PC-9 (cell line): Measurements from ENCODE around the gene GPSM1. TPM values are rescaled to one million over a fixed set of nuclear protein-coding genes. Genes with fewer than 3 reads are reported as not detected.

ENCODE experiments used
- BruUV-seq: library from RNA; stranded (reverse); fragments of 400-500 nt; replicated peaks from 2 replicates; lab custom pipeline; 2021; lab: Mats Ljungman, UMichigan
- CTCF ChIA-PET: fragments of 300-600 bp; sonication (Branson Sonifier 250); formaldehyde crosslinking; loops from one replicate; lab custom pipeline; 2022; ENCODE audit warnings: antibody characterized with exemption; lab: Charles Lee
- POLR2A ChIA-PET: fragments of 300-600 bp; sonication (Branson Sonifier 250); formaldehyde crosslinking; loops from one replicate; lab custom pipeline; 2022; ENCODE audit warnings: antibody characterized with exemption; ENCODE audit not compliant: unreplicated experiment; lab: Charles Lee
- DNase-seq, 2 experiments: peaks; one replicate each; pipeline versions ENCODE4 v3.0.0 to v3.0.0-alpha.2; 2015 to 2022; ENCODE audit warnings: mixed read lengths in 1 of 2
- H2AFZ ChIP-seq: fragments of 200-600 bp; sonication (generic); 2 replicates; pipeline ENCODE4 v1.8.1; 2017; ENCODE audit warnings: antibody characterized with exemption
- H3F3A ChIP-seq: fragments of 200-600 bp; sonication (generic); 2 replicates; pipeline ENCODE4 v1.8.1; 2017; ENCODE audit warnings: antibody characterized with exemption, mild to moderate bottlenecking, low read depth; ENCODE audit not compliant: insufficient read depth
- H3K27ac ChIP-seq: fragments of 200-600 bp; sonication (generic); 2 replicates; pipeline ENCODE4 v1.6.1; 2016; ENCODE audit warnings: mixed run types
- H3K27me3 ChIP-seq: fragments of 200-600 bp; sonication (generic); 2 replicates; pipeline ENCODE4 v1.6.1; 2016; ENCODE audit warnings: low read depth, mixed run types; ENCODE audit not compliant: insufficient read depth
- H3K36me3 ChIP-seq: fragments of 200-600 bp; sonication (generic); 2 replicates; pipeline ENCODE4 v1.6.1; 2016; ENCODE audit warnings: low read depth, mixed run types
- H3K4me1 ChIP-seq: fragments of 200-600 bp; sonication (generic); replicated peaks from 2 replicates; pipeline ENCODE4 v1.6.1; 2016; ENCODE audit warnings: mixed run types; ENCODE audit not compliant: insufficient read depth
- H3K4me2 ChIP-seq: fragments of 200-600 bp; sonication (generic); 2 replicates; pipeline ENCODE4 v1.6.1; 2017; ENCODE audit warnings: mixed run types
- H3K4me3 ChIP-seq: fragments of 200-600 bp; sonication (generic); 2 replicates; pipeline ENCODE4 v1.6.1; 2016; ENCODE audit warnings: mixed run types
- H3K79me2 ChIP-seq: fragments of 200-600 bp; sonication (generic); 2 replicates; pipeline ENCODE4 v1.6.1; 2017; ENCODE audit warnings: low read depth, mixed run types
- H3K9me2 ChIP-seq: fragments of 200-600 bp; sonication (generic); 2 replicates; pipeline ENCODE4 v1.8.1; 2017; ENCODE audit warnings: mild to moderate bottlenecking; ENCODE audit not compliant: insufficient read depth
- H3K9me3 ChIP-seq: fragments of 200-600 bp; sonication (generic); 2 replicates; pipeline ENCODE4 v1.8.1; 2016; ENCODE audit warnings: low read depth; ENCODE audit not compliant: insufficient read depth
- H4K20me1 ChIP-seq: fragments of 200-600 bp; sonication (generic); 2 replicates; pipeline ENCODE4 v1.8.1; 2017; ENCODE audit not compliant: insufficient read depth
- EZH2 ChIP-seq: fragments of 200-600 bp; sonication (generic); IDR thresholded peaks from 2 replicates; pipeline ENCODE4 v1.8.0; 2017; ENCODE audit warnings: antibody characterized with exemption, low read depth
- intact Hi-C: fragments of 100-400 bp; cut with micrococcal nuclease; formaldehyde crosslinking; loops from one replicate; pipeline ENCODE4 v1.10.0; 2022; ENCODE audit not compliant: unreplicated experiment
- total RNA-seq: library from RNA; stranded (reverse); gene quantifications from 2 replicates; pipeline ENCODE4 v1.2.3, GENCODE V29; 2021
- TF ChIP-seq, protein P1 (sequence below): fragments of 200-600 bp; sonication (generic); conservative IDR thresholded peaks from 2 replicates; pipeline ENCODE4 v1.6.1; 2017; ENCODE audit warnings: mixed run types, antibody characterized with exemption, mild to moderate bottlenecking, moderate library complexity

Gene GPSM1
- total RNA-seq, 1 experiment from 2014 or later: 5.5 TPM

DNA sequence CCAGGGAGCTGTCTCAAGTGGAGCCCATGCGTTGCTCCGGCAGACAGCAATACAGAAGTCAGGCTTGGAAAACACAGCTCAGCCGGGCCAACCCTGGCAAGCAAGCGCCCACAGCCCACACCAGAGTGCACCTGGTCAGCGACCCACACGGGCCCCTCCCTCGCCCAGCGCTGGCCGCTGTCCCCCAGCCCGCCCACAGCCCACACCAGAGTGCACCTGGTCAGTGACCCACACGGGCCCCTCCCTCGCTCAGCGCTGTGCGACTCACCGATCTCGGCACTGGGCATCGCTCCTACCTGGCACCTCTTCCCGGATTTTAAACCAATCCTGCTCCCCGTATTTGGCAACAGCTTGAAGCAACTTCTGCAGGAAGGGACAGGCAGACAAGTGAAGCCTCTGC is 59.9 kb downstream of the GPSM1 start:
- TF ChIP-seq, protein P1, sequence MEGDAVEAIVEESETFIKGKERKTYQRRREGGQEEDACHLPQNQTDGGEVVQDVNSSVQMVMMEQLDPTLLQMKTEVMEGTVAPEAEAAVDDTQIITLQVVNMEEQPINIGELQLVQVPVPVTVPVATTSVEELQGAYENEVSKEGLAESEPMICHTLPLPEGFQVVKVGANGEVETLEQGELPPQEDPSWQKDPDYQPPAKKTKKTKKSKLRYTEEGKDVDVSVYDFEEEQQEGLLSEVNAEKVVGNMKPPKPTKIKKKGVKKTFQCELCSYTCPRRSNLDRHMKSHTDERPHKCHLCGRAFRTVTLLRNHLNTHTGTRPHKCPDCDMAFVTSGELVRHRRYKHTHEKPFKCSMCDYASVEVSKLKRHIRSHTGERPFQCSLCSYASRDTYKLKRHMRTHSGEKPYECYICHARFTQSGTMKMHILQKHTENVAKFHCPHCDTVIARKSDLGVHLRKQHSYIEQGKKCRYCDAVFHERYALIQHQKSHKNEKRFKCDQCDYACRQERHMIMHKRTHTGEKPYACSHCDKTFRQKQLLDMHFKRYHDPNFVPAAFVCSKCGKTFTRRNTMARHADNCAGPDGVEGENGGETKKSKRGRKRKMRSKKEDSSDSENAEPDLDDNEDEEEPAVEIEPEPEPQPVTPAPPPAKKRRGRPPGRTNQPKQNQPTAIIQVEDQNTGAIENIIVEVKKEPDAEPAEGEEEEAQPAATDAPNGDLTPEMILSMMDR: no peak
- TF ChIP-seq EZH2: no peak
- Histone ChIP-seq H3F3A (no peaks in the 10 kb centered on the region), H4K20me1 (no peaks in the 10 kb centered on the region; the same call in 1 of the 2 replicates), H3K27ac (no peak overlapping the region), H3K4me1 (no peaks in the 10 kb centered on the region), H3K4me2 (no peak overlapping the region), H2AFZ (no peak overlapping the region), H3K36me3 (no peaks in the 10 kb centered on the region; the same call in 1 of the 2 replicates), H3K9me2 (no peaks in the 10 kb centered on the region), H3K9me3 (no peaks in the 10 kb centered on the region), H3K79me2 (no peaks in the 10 kb centered on the region), H3K27me3 (no peaks in the 10 kb centered on the region), H3K4me3 (no peak overlapping the region)
- POLR2A ChIA-PET: no interaction called here
- no peak for DNase-seq
- CTCF ChIA-PET: no interaction called here
- intact Hi-C loops: no loop called here
- BruUV-seq: no TSS peak

DNA sequence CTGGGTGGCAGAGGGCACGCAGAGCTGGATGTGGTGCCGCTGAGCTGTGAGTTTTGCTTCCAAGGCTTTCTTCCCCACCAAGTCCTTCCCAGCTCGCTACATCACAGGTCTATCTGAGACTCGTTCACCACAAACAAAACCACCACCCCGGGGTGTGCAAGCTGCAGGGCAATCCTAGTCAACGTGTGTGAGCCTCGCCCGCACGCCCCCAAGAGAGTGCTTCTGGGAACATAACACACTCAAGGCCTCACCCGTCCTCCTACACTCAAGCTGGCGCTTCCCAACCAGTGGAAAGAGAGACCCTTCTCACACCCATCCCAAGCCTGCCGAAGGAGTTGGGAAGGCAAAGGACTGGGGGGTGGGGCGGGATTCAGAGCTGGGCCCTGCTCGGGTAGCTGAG is 62.1 kb downstream of the GPSM1 start:
- CTCF ChIA-PET: no interaction called here
- H3K36me3 ChIP-seq: peaks cover 9% of the 10 kb centered on the region; the same call in 1 of the 2 replicates
- H4K20me1 ChIP-seq: no peaks in the 10 kb centered on the region; the same call in 1 of the 2 replicates
- no peak overlapping the region for H3K27ac ChIP-seq
- DNase-seq: no peak
- H3K9me2 ChIP-seq: no peaks in the 10 kb centered on the region
- no TSS peak for BruUV-seq
- H3K4me2 ChIP-seq: no peak overlapping the region
- H3K4me1 ChIP-seq: no peaks in the 10 kb centered on the region
- no peak for TF ChIP-seq EZH2
- TF ChIP-seq, protein P1: no peak
- H2AFZ ChIP-seq: no peak overlapping the region
- H3F3A ChIP-seq: no peaks in the 10 kb centered on the region
- POLR2A ChIA-PET: no interaction called here
- intact Hi-C loops: no loop called here
- H3K4me3 ChIP-seq: no peak overlapping the region
- H3K79me2 ChIP-seq: no peaks in the 10 kb centered on the region
- H3K27me3 ChIP-seq: no peaks in the 10 kb centered on the region
- H3K9me3 ChIP-seq: no peaks in the 10 kb centered on the region

DNA sequence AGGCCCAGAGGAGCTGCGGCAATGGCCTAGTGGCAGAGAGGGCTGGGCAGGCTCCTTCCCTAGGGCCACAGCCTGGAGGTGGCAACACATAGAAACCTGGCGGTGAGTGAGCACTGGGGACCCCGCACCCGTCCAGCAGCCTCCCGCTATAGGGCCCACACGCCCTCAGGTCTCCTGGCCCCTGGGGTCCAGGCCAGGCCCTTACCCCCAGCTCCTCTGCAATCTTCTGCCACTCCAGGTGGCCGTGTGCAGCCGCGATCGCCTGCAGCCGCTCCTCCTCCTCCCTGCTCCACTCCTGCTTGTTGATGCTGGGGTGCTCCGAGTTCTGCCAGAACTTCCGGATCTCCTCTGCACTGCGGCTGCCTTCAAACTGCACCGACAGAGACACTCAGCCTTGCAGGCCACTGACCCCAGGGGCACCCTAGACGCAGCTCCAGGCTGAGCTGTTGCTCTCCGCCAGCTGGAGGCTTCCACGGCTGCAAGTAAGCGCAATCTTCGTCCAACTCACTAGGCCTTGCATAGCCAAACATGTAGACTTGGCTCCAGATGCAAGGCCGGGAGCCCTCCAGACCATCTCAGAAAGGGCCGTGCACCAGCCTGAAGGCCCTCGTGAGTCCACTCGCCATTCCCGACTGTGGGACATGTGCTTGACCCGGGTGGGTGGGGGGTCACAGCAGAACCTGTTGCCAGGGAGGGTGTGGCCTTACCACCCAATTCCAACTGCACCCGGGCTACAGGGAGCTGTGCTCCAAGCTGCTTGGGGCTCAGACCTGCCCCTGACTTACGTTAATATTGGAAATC is 64.6 kb downstream of the GPSM1 start:
- Histone ChIP-seq H3K27me3 (no peaks in the 10 kb centered on the region), H3K79me2 (no peaks in the 10 kb centered on the region), H3K9me3 (no peaks in the 10 kb centered on the region), H3F3A (no peaks in the 10 kb centered on the region), H3K27ac (no peak overlapping the region), H2AFZ (no peak overlapping the region), H3K4me1 (no peaks in the 10 kb centered on the region), H3K4me2 (no peak overlapping the region), H3K4me3 (no peak overlapping the region), H3K36me3 (peaks cover 13% of the 10 kb centered on the region; the same call in 1 of the 2 replicates), H3K9me2 (no peaks in the 10 kb centered on the region), H4K20me1 (no peaks in the 10 kb centered on the region)
- CTCF ChIA-PET: no interaction called here
- no peak for TF ChIP-seq EZH2
- TF ChIP-seq, protein P1: no peak
- BruUV-seq: no TSS peak
- intact Hi-C loops: no loop called here
- DNase-seq: no peak
- POLR2A ChIA-PET: interaction anchor here (0.6 kb wide), 1 partner anchor 29 kb away, joined by 6 read pairs; no protein-coding TSS in a partner anchor
